ENCODE data around the gene USP6NL.

The USP6NL gene

GRCh38 chr10:11551916-11552602 is 59.4 kb downstream of the USP6NL start:
- POLR2A ChIA-PET, result no interaction called here
- no peak for TF ChIP-seq SUZ12 (IDR thresholded peaks at IDR 0.05)
- no peak for TF ChIP-seq PKNOX1 (IDR thresholded peaks at IDR 0.05)
- no peak for TF ChIP-seq ARNT (IDR thresholded peaks at IDR 0.05)
- TF ChIP-seq ELF4 (IDR thresholded peaks at IDR 0.05), result no peak
- TF ChIP-seq FOXK2 (IDR thresholded peaks at IDR 0.05), result no peak
- CTCF ChIA-PET, result interaction anchor here (0.6 kb wide), 1 partner anchor 32 kb away, joined by 3 read pairs; no protein-coding TSS in a partner anchor

GRCh38 chr10:11551104-11551503 is 60.3 kb downstream of the USP6NL start:
- no peak for TF ChIP-seq ZNF384 (IDR thresholded peaks at IDR 0.05)
- no peak for TF ChIP-seq FOXK2 (IDR thresholded peaks at IDR 0.05)
- no peak for TF ChIP-seq BHLHE40 (IDR thresholded peaks at IDR 0.05; ENCODE audit: borderline replicate concordance)
- no peak for TF ChIP-seq TARDBP (IDR thresholded peaks at IDR 0.05)
- no peak for TF ChIP-seq FOXA1 (IDR thresholded peaks at IDR 0.05)
- no peak for TF ChIP-seq L3MBTL2 (conservative IDR thresholded peaks at IDR 0.05)
- TF ChIP-seq PKNOX1 (IDR thresholded peaks at IDR 0.05), result no peak
- TF ChIP-seq CTBP1 (IDR thresholded peaks at IDR 0.05; ENCODE audit: borderline replicate concordance), result no peak
- TF ChIP-seq LEF1 (IDR thresholded peaks at IDR 0.05; ENCODE audit: borderline replicate concordance), result no peak
- no peak for TF ChIP-seq HDGF (IDR thresholded peaks at IDR 0.05; ENCODE audit: borderline replicate concordance)
- TF ChIP-seq NFRKB (IDR thresholded peaks at IDR 0.05), result no peak
- TF ChIP-seq SUZ12 (IDR thresholded peaks at IDR 0.05), result no peak
- TF ChIP-seq SP1 (IDR thresholded peaks at IDR 0.05), result no peak
- no peak for TF ChIP-seq ARNT (IDR thresholded peaks at IDR 0.05)
- CTCF ChIA-PET, result interaction anchor here (0.6 kb wide), 1 partner anchor 33 kb away, joined by 3 read pairs; no protein-coding TSS in a partner anchor
- DNase-seq (ENCODE audit: extremely low spot score), result no peak
- POLR2A ChIA-PET, result no interaction called here

More at GRCh38 chr10:11551916-11552602, 59.4 kb downstream of the USP6NL start:
- DNase-seq (ENCODE audit: extremely low spot score), result no peak

- no peak for DNase-seq (ENCODE audit: extremely low spot score)
- CTCF ChIA-PET, result no interaction called here
- TF ChIP-seq ELF4 (IDR thresholded peaks at IDR 0.05) (no peak), FOXA1 (IDR thresholded peaks at IDR 0.05) (no peak), ARNT (IDR thresholded peaks at IDR 0.05) (no peak), SP1 (IDR thresholded peaks at IDR 0.05) (no peak), BHLHE40 (IDR thresholded peaks at IDR 0.05; ENCODE audit: borderline replicate concordance) (no peak), ZNF384 (IDR thresholded peaks at IDR 0.05) (no peak), LEF1 (IDR thresholded peaks at IDR 0.05; ENCODE audit: borderline replicate concordance) (no peak), PKNOX1 (IDR thresholded peaks at IDR 0.05) (no peak), SUZ12 (IDR thresholded peaks at IDR 0.05) (no peak), FOXM1 (IDR thresholded peaks at IDR 0.05; ENCODE audit: borderline replicate concordance) (no peak)
- POLR2A ChIA-PET, result no interaction called here
These were observed 62.7 kb downstream of the USP6NL start for GRCh38 chr10:11548768-11549099.

- CTCF ChIA-PET, result interaction anchor here (0.6 to 1.2 kb wide), 2 partner anchors 15 to 439 kb away, joined by 3 to 4 read pairs; no protein-coding TSS in a partner anchor
- DNase-seq (ENCODE audit: extremely low spot score), result no peak
- POLR2A ChIA-PET, result interaction anchor here (0.6 kb wide), 1 partner anchor 281 kb away, joined by 3 read pairs; no protein-coding TSS in a partner anchor
- no peak for TF ChIP-seq CTBP1 (IDR thresholded peaks at IDR 0.05; ENCODE audit: borderline replicate concordance)
- TF ChIP-seq FOXA1 (IDR thresholded peaks at IDR 0.05), result no peak
- no peak for TF ChIP-seq TARDBP (IDR thresholded peaks at IDR 0.05)
- no peak for TF ChIP-seq PKNOX1 (IDR thresholded peaks at IDR 0.05)
- TF ChIP-seq ELF4 (IDR thresholded peaks at IDR 0.05), result no peak
- no peak for TF ChIP-seq BHLHE40 (IDR thresholded peaks at IDR 0.05; ENCODE audit: borderline replicate concordance)
- no peak for TF ChIP-seq SUZ12 (IDR thresholded peaks at IDR 0.05)
- no peak for TF ChIP-seq ARNT (IDR thresholded peaks at IDR 0.05)
- no peak for TF ChIP-seq ZNF384 (IDR thresholded peaks at IDR 0.05)
- TF ChIP-seq NFRKB (IDR thresholded peaks at IDR 0.05), result no peak
- TF ChIP-seq SP1 (IDR thresholded peaks at IDR 0.05), result no peak
- no peak for TF ChIP-seq HDGF (IDR thresholded peaks at IDR 0.05; ENCODE audit: borderline replicate concordance)
- no peak for TF ChIP-seq LEF1 (IDR thresholded peaks at IDR 0.05; ENCODE audit: borderline replicate concordance)
- TF ChIP-seq FOXM1 (IDR thresholded peaks at IDR 0.05; ENCODE audit: borderline replicate concordance), result no peak
- TF ChIP-seq L3MBTL2 (conservative IDR thresholded peaks at IDR 0.05), result no peak
- no peak for TF ChIP-seq FOXK2 (IDR thresholded peaks at IDR 0.05)
These were observed 63.2 kb downstream of the USP6NL start for GRCh38 chr10:11548065-11548767.

GRCh38 chr10:11546581-11546980 is 64.9 kb downstream of the USP6NL start:
- ChIA-PET CTCF (no interaction called here), POLR2A (no interaction called here)
- no peak for TF ChIP-seq ARNT (IDR thresholded peaks at IDR 0.05)
- no peak for TF ChIP-seq PKNOX1 (IDR thresholded peaks at IDR 0.05)
- no peak for TF ChIP-seq HDGF (IDR thresholded peaks at IDR 0.05; ENCODE audit: borderline replicate concordance)
- no peak for TF ChIP-seq ELF4 (IDR thresholded peaks at IDR 0.05)
- no peak for TF ChIP-seq NFRKB (IDR thresholded peaks at IDR 0.05)
- no peak for TF ChIP-seq LEF1 (IDR thresholded peaks at IDR 0.05; ENCODE audit: borderline replicate concordance)
- TF ChIP-seq ZNF384 (IDR thresholded peaks at IDR 0.05), result no peak
- TF ChIP-seq CTBP1 (IDR thresholded peaks at IDR 0.05; ENCODE audit: borderline replicate concordance), result no peak
- no peak for TF ChIP-seq FOXK2 (IDR thresholded peaks at IDR 0.05)
- no peak for TF ChIP-seq FOXM1 (IDR thresholded peaks at IDR 0.05; ENCODE audit: borderline replicate concordance)
- no peak for TF ChIP-seq BHLHE40 (IDR thresholded peaks at IDR 0.05; ENCODE audit: borderline replicate concordance)
- no peak for TF ChIP-seq L3MBTL2 (conservative IDR thresholded peaks at IDR 0.05)
- TF ChIP-seq TARDBP (IDR thresholded peaks at IDR 0.05), result no peak
- no peak for TF ChIP-seq SUZ12 (IDR thresholded peaks at IDR 0.05)
- TF ChIP-seq FOXA1 (IDR thresholded peaks at IDR 0.05), result no peak
- no peak for TF ChIP-seq SP1 (IDR thresholded peaks at IDR 0.05)
- no peak for DNase-seq (ENCODE audit: extremely low spot score)
